Suprapubic skin (tissue), 4 donors: ENCODE results near the gene KRT6B. TPM values are rescaled to one million over a fixed set of nuclear protein-coding genes. Genes with fewer than 3 reads are reported as not detected.
"Not testable (repeated sequence)": the region's sequence is repeated elsewhere in the genome, so short reads cannot be mapped to it uniquely, and the experiment has no call there.

Experiments used
- DNase-seq, 2 donors: peaks; one replicate each; pipeline ENCODE4 v3.0.0-alpha.2; 2019; ENCODE audit warnings: low spot score in 2 of 2
- H3K27ac ChIP-seq: fragments of 200-600 bp; sonication (generic); one replicate; pipeline ENCODE4 v1.5.1; 2019
- H3K27me3 ChIP-seq: fragments of 200-600 bp; sonication (generic); one replicate; pipeline ENCODE4 v1.5.1; 2019
- H3K36me3 ChIP-seq: fragments of 200-600 bp; sonication (generic); one replicate; pipeline ENCODE4 v1.5.1; 2019
- H3K4me1 ChIP-seq: fragments of 200-600 bp; sonication (generic); one replicate; pipeline ENCODE4 v1.5.1; 2019
- H3K4me3 ChIP-seq: fragments of 200-600 bp; sonication (generic); one replicate; pipeline ENCODE4 v1.5.1; 2019; ENCODE audit warnings: mild to moderate bottlenecking
- H3K9me3 ChIP-seq: fragments of 200-600 bp; sonication (generic); one replicate; pipeline ENCODE4 v1.5.1; 2019
- CTCF ChIP-seq, 2 donors: fragments of 200-600 bp in 1 of 2; fragments of 450-650 bp in 1 of 2; sonication (generic) in 1 of 2; IDR thresholded peaks; one replicate each; pipeline ENCODE4 v1.5.1; 2016 to 2019; ENCODE audit warnings: antibody characterized with exemption in 2 of 2, mild to moderate bottlenecking in 1 of 2, moderate library complexity in 1 of 2
- EP300 ChIP-seq: sonication (generic); formaldehyde crosslinking; IDR thresholded peaks from one replicate; pipeline ENCODE4 v1.6.1; 2017; ENCODE audit warnings: antibody characterized with exemption
- POLR2A ChIP-seq, 2 donors: fragments of 450-650 bp; IDR thresholded peaks; one replicate each; pipeline ENCODE4 v1.6.1; 2017; ENCODE audit warnings: antibody characterized with exemption in 2 of 2, mild to moderate bottlenecking in 2 of 2, moderate library complexity in 2 of 2
- POLR2AphosphoS5 ChIP-seq, 3 donors: sonication (generic); formaldehyde crosslinking; IDR thresholded peaks; one replicate each; pipeline ENCODE4 v1.6.1; 2017; ENCODE audit warnings: antibody characterized with exemption in 3 of 3
- WGBS: methylation state at CpG from one replicate; pipeline ENCODE4 v1.1.5; 2018; 5-methylcytosine and 5-hydroxymethylcytosine counted together
- total RNA-seq, 4 donors: library from RNA; depleted of rRNA; stranded (reverse); fragments of >200 nt; gene quantifications; one replicate each; pipeline ENCODE4 v1.1.0, GENCODE V29; 2016

KRT6B gene
- total RNA-seq, 4 donors from 2014 or later, result 44.8 to 765 (median 249) TPM

- H3K27ac ChIP-seq, result peak overlapping the region; percentile 88
These were observed 42.2 kb upstream of the KRT6B start for GRCh38 chr12:52494100-52494499.

GRCh38 chr12:52493172-52493571, 41.2 kb upstream of the KRT6B start, which contains the start of gene KRT6A:
TSS of gene KRT6A (minus strand) at chr12:52493257. CDS start at chr12:52493188, 69 bp downstream.
- Histone ChIP-seq H3K36me3 (no peaks in the 10 kb centered on the region), H3K9me3 (no peaks in the 10 kb centered on the region), H3K4me3 (peak within 1 kb of the TSS; percentile 23), H3K4me1 (peaks cover 43% of the 10 kb centered on the region), H3K27ac (peak within 1 kb of the TSS; percentile 88), H3K27me3 (peaks cover 6% of the 10 kb centered on the region)
- DNase-seq, result no peak
- TF ChIP-seq EP300 (no peak), POLR2A (IDR thresholded peaks at IDR 0.05) (no peak)
- 50% methylated on average over 2 of the region's 2 CpGs for WGBS

More at GRCh38 chr12:52494100-52494499, 42.2 kb upstream of the KRT6B start:
- no peaks in the 10 kb centered on the region for H3K9me3 ChIP-seq
- no peak for TF ChIP-seq CTCF (IDR thresholded peaks at IDR 0.05)
- TF ChIP-seq EP300, result no peak
- TF ChIP-seq POLR2AphosphoS5 (IDR thresholded peaks at IDR 0.05), result no peak
- no peaks in the 10 kb centered on the region for H3K36me3 ChIP-seq
- H3K4me3 ChIP-seq, result no peak overlapping the region
- peaks cover 43% of the 10 kb centered on the region for H3K4me1 ChIP-seq
- 77% methylated on average over 1 of the region's 1 CpG for WGBS
- no peak for DNase-seq
- H3K27me3 ChIP-seq, result peaks cover 6% of the 10 kb centered on the region

GRCh38 chr12:52492405-52492804, 40.5 kb upstream of the KRT6B start:
- WGBS, result no CpG with 5 or more reads among the region's 6 CpGs
- H3K9me3 ChIP-seq, H3K36me3 ChIP-seq, DNase-seq, H3K27me3 ChIP-seq, H3K27ac ChIP-seq: not testable (repeated sequence)
- Histone ChIP-seq H3K4me1 (peaks cover 42% of the 10 kb centered on the region), H3K4me3 (peak overlapping the region; percentile 23)

GRCh38 chr12:52491495-52491894, 39.5 kb upstream of the KRT6B start:
- H3K4me1 ChIP-seq, result peaks cover 36% of the 10 kb centered on the region
- H3K27me3 ChIP-seq, H3K27ac ChIP-seq, H3K36me3 ChIP-seq, H3K9me3 ChIP-seq, DNase-seq: not testable (repeated sequence)
- 77% methylated on average over 8 of the region's 8 CpGs for WGBS
- peak overlapping the region; percentile 23 for H3K4me3 ChIP-seq

- DNase-seq, result no peak
- TF ChIP-seq POLR2A (IDR thresholded peaks at IDR 0.05) (no peak), EP300 (no peak), POLR2AphosphoS5 (IDR thresholded peaks at IDR 0.05) (no peak), CTCF (IDR thresholded peaks at IDR 0.05) (no peak)
- Histone ChIP-seq H3K27ac (no peak overlapping the region), H3K9me3 (no peaks in the 10 kb centered on the region), H3K36me3 (no peaks in the 10 kb centered on the region), H3K27me3 (peaks cover 6% of the 10 kb centered on the region), H3K4me1 (peaks cover 9% of the 10 kb centered on the region), H3K4me3 (no peak overlapping the region)
These were observed 36.8 kb upstream of the KRT6B start for GRCh38 chr12:52488736-52489135.

- H3K27ac ChIP-seq, result not testable (repeated sequence)
These were observed 35.9 kb upstream of the KRT6B start for GRCh38 chr12:52487744-52488443.

GRCh38 chr12:52487211-52487610, 35.3 kb upstream of the KRT6B start:
- TF ChIP-seq POLR2AphosphoS5 (IDR thresholded peaks at IDR 0.05) (no peak), CTCF (IDR thresholded peaks at IDR 0.05) (no peak), POLR2A (IDR thresholded peaks at IDR 0.05) (no peak), EP300 (no peak)
- DNase-seq, result no peak
- H3K4me1 ChIP-seq, result no peaks in the 10 kb centered on the region
- no peak overlapping the region for H3K27ac ChIP-seq
- H3K9me3 ChIP-seq, result no peaks in the 10 kb centered on the region
- no peak overlapping the region for H3K4me3 ChIP-seq
- 87% methylated on average over 1 of the region's 1 CpG for WGBS
- H3K27me3 ChIP-seq, result peaks cover 6% of the 10 kb centered on the region
- no peaks in the 10 kb centered on the region for H3K36me3 ChIP-seq

More at GRCh38 chr12:52487744-52488443, 35.9 kb upstream of the KRT6B start:
- H3K36me3 ChIP-seq, H3K4me3 ChIP-seq, H3K4me1 ChIP-seq, H3K27me3 ChIP-seq, H3K9me3 ChIP-seq, DNase-seq: not testable (repeated sequence)
- WGBS, result 72% methylated on average over 3 of the region's 15 CpGs
